GM18909 (cell line): Measurements from ENCODE around the gene TAS1R3.

Source experiments
- ATAC-seq: cut with Tn5 transposase; IDR thresholded peaks from one replicate; pipeline ENCODE4 v1.9.1; 2021; ENCODE audit warnings: mild to moderate bottlenecking; ENCODE audit not compliant: unreplicated experiment, poor library complexity

The TAS1R3 gene

GRCh38 chr1:1294250-1294890, 36.7 kb upstream of the TAS1R3 start:
- ATAC-seq: no peak

DNA sequence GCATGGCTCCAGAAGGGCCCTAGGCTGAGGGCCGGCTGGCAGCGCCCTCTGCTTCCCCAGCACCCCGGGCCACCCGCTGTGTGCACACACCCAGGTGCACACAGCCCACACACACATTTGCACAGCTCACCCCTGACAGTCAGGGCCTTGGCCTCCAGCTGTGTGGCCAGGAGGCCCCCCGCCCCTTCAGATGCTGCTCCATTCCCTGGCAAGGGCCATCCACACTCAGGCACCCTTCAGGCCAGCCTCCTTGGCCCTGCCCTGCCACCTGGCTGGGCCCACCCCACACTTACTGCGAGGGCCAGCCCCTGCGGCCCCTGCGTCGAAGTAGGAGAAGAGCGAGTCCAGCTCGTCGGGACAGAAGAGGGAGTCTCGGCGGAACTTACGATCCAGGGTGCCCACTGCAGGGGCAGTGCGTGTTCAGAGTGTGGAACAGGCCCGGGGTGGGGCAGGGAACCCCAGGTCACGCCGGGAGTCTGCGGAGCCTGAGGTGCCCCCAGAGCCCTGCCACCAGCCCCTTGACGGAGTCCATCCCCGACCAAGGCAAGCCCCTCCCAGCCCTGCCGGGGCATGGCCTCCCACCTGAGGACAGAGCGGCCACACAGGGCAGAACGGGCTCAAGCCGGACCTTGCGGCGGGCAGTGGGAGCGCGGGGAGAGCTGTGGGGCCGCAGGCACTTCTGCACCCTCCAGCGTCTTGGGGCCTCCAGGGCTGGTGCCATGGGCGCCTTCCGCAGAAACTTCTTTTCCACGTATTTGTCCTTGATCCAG, 35.7 kb upstream of the TAS1R3 start:
- ATAC-seq: no peak

DNA sequence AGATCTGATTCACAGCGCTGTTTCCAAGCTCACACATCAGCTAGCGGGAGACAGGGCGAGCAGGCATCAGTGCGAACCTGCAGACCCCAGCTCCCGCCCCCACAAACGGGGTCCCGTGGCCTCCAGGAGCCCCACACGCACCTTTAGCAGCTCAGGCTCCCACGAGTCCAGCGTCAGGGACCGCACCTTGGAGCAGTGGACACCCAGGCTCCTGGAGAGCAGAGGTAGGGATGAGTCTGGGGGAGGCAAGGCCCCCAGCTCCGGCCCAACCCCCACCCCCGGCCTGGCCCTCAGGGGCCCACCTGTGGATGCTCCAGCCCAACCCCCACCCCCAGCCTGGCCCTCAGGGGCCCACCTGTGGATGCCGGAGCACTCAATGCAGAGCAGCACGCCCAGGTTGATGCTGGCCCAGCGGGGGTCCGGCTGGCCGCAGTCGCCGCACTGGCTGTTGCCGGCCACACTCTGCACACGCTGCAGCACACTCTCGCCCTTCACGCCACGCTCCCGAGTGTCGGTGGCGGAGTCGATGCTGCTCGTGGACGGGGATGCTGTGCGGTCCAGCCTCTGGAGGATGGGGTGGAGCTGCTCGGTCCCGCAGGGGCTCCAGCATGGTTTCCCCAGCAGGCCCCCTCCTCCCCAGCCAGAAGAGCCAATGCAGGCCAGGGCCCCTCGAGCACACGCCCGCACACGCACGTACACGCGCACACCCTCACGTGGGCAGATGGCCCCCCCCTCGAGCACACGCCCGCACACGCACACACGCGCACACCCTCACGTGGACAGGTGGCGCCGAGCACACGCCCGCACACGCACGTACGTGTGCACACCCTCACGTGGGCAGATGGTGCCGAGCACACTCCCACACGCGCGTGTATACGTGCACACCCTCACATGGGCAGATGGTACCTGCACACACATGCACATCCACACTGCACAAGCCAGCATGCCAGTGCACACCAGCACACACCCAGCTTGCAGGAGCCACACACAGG, 34.7 kb upstream of the TAS1R3 start:
- ATAC-seq: no peak

DNA sequence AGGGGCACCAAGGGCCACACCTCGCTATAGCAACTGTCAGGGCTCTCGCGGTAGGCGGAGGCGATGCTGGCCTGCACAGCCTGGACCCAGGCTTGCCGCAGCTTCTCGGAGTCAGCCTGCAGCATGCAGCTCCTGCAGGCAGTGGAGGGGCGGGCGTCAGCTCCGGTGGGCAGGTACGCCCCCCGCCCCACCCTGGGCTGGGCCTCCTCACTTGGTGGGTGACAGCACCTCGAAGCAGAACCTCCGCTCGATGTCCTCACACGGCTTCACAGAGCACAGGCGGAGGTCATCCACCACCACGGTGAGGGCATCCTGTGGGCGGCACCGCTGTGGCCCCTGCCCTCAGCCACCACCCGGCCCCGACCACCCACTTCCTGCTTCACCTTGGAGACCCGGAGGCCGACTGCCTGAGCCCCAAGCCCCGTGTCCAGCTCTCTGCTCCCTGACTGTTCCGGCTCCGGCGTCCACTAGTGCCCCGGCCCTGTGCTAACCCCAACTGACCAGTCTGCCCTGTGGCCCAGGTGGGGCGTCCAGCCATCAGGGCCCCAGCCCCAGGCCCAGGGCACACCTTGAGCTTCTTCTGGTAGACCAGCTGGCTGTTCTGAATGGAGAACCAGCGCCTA, 33.2 kb upstream of the TAS1R3 start:
- ATAC-seq: no peak

GRCh38 chr1:1298861-1299685, 32.0 kb upstream of the TAS1R3 start:
- no peak for ATAC-seq

GRCh38 chr1:1299686-1300351, 31.3 kb upstream of the TAS1R3 start:
- ATAC-seq: no peak

GRCh38 chr1:1300352-1300739, 30.7 kb upstream of the TAS1R3 start:
- no peak for ATAC-seq

DNA sequence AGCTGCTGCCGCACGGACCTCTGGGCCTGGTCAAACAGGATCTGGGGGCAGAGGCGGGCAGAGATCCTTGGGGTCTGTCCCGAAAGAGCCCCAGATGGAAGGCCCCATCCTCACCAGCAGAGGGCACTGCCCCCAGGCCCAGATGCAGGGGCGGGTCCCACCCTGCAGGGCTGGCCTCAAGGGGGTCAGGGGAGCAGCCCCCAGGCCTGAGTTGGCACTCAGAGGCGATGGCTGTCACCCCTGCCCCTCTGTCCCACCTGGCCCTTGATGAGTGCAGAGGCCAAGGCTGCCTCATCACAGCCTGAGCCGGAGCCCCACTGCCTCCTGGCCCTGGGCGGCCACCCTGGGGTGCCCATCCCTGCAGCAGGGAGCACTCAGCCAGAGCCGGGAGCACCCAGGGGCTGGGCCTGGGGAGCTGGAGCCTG, 29.1 kb upstream of the TAS1R3 start:
- no peak for ATAC-seq

- ATAC-seq: no peak
Observed at GRCh38 chr1:1302951-1303509, 28.1 kb upstream of the TAS1R3 start.

DNA sequence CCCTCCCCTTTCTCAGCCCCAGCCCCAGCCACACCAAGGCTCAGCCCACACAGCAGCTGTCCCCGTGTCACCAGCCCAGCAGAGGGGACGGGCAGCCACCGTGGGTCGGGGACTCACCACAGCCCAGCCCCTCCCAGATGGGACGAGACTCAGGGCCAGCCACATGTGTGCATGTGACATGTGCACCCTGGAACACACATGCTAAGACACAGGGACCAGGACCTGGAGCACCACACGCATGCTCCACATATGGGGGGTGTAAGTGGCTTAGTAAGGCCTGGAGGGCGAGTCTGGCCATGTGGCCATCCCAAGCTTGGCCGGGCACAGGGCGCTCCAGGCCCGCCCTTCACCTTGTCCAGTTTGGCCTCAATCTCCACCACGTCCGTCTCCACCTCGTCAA, 27.3 kb upstream of the TAS1R3 start:
- ATAC-seq: no peak

GRCh38 chr1:1304331-1305299, 26.5 kb upstream of the TAS1R3 start:
- no peak for ATAC-seq

DNA sequence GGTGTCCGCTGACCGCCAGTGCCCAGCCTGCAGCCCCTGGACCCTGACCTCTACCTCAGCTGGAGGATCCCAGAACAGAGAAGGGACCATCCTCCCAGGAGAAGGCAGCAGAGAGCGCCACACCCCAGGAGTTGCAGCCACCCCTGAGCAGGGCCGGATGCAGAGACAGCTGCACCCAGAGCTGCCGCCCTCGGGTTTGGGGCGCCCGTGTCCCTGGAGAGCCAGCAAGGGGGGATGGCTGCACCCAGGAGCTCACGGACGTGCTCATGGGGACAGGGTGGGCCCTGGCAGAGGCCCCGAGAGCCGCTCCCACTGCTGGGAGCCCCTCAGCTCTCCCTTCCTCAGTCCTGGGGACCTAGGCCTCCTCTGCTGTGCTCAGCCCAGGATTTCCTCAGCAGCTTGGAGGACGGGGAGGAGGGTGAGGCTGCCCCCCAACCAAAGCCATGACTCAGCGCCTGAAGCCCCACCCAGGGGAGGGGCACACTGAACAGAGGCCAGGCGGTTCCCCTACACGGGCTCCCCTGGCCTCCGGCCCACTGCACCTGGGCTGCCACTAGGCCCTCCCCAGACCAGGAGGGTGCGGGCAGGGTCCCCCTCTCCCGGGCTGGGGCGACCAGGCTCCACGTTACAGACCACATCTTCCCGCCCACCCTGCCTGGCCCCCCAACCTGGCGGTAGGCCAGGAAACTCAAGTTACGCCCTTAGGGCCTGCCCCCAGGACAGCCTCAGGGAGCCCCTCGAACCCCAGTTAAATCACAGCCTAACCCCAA, 25.6 kb upstream of the TAS1R3 start:
- ATAC-seq: no peak

DNA sequence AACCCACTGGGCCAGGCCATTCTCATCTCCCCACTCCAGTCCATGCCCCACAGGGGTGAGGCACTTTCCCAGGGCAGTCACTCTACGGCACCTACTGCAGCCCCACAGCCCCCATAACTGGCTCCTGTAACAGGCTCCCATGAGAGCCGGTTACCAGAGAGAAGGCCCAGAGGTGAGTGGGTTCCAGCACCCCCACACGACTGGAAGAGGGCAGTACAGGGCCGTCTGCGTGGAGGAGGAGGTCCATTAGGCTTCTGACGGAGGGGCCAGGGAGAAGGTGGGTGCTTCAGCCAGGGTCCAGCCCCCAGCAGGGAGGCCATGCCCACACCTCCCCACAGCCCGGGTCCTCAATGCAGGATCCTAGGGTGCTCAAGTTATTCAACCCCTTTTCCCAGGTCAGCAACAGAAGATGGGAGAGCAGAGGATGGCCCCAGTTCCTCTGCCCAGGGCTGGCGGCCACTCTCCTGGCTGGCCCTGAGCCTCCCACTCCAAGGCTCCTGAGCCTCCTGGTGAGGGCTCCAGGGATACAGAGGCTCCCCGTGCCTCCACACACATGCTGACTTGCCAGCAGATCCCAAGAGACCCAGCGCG, 24.9 kb upstream of the TAS1R3 start:
- no peak for ATAC-seq

GRCh38 chr1:1306661-1307260, 24.3 kb upstream of the TAS1R3 start:
- ATAC-seq: no peak

DNA sequence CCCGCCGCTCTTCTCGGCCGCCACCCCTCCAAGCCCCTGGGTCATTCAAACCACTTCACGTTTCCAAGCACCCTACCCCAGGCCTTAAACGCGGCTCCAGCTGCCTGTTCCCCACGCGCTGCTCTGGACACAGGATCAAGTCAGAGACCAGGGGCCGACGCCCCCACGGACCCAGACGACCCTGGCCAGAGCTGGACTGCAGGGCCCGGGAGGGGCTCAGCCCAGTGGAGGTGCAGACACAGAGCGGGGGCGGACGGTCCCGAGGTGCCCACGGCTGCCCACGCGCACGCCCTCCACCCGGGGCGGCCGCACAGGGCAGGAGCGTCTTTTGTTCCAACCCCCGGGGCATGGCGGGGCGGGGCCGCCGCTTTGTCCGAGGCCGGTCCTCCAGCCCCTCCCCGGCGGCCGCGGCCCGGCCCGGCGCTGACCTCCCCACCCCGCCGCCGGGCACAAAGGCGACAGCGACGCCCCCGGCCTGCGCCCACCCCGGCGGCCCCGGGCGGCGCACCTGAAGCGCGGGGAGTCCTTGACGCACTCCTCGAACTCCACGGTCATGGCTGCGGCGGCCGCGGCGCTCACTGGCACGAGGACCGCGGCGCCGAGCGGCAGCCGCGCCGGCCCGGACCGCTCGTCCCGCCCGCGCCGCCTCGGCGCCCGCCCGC, 23.7 kb upstream of the TAS1R3 start:
- ATAC-seq: peak; percentile 8
